HFFc6 (cell line): ENCODE measurements around the gene RIPPLY2. TPM values are rescaled to one million over a fixed set of nuclear protein-coding genes. Genes with fewer than 3 reads are reported as not detected.

ENCODE experiments used
- DNase-seq: peaks from one replicate; pipeline ENCODE4 v3.0.0-alpha.2; 2018
- H3K27ac Mint-ChIP-seq: 2 replicates; pipeline ENCODE4 v1.8.0; 2020; ENCODE audit warnings: mild to moderate bottlenecking, mixed read lengths
- H3K27me3 Mint-ChIP-seq: 2 replicates; pipeline ENCODE4 v1.8.0; 2021; ENCODE audit warnings: mild to moderate bottlenecking, moderate library complexity, mixed read lengths; ENCODE audit not compliant: insufficient read depth
- H3K36me3 Mint-ChIP-seq: 2 replicates; pipeline ENCODE4 v1.8.0; 2021; ENCODE audit warnings: low read depth, mixed read lengths
- H3K4me1 Mint-ChIP-seq: 2 replicates; pipeline ENCODE4 v1.8.0; 2020; ENCODE audit warnings: low read depth, mixed read lengths
- H3K4me3 Mint-ChIP-seq: 2 replicates; pipeline ENCODE4 v1.8.0; 2020; ENCODE audit warnings: mild to moderate bottlenecking, moderate library complexity, mixed read lengths
- H3K9me3 Mint-ChIP-seq: 2 replicates; pipeline ENCODE4 v1.8.0; 2020; ENCODE audit warnings: mild to moderate bottlenecking, mixed read lengths
- CTCF ChIP-seq: fragments of 200-600 bp; sonication (generic); IDR thresholded peaks from 2 replicates; pipeline ENCODE4 v1.5.0; 2021; ENCODE audit warnings: antibody characterized with exemption, mild to moderate bottlenecking
- total RNA-seq, 6 experiments: library from RNA; stranded (reverse); fragmentation: NEBNext Ultra II Directional; extraction: Animal tissue kit (Norgen Biotek cat#: 25700); gene quantifications; 2 replicates in 1 of 6; 3 replicates in 5 of 6; pipeline ENCODE4 v1.2.3, GENCODE V29; 2021

The RIPPLY2 gene
- total RNA-seq, 6 experiments from 2014 or later, result not detected

GRCh38 chr6:83905648-83906047, 52.5 kb downstream of the RIPPLY2 start:
- Mint-ChIP-seq H3K4me1 (peaks cover 37% of the 10 kb centered on the region), H3K4me3 (no peak overlapping the region), H3K36me3 (peaks cover 36% of the 10 kb centered on the region), H3K27ac (no peak overlapping the region), H3K9me3 (peaks cover 7% of the 10 kb centered on the region; the same call in 1 of the 2 replicates), H3K27me3 (no peaks in the 10 kb centered on the region)
- no peak for TF ChIP-seq CTCF
- DNase-seq, result no peak

Other genes with a start within 250 kb of the RIPPLY2 start
- gene SNAP91, start 144.3 kb upstream of the RIPPLY2 start, total RNA-seq, result not detected
- gene CYB5R4, start 6.3 kb downstream of the RIPPLY2 start, total RNA-seq, result 10 to 100 TPM; 11.6 to 18.6 (median 16.2) TPM
- under 1 TPM in 1 of 6 experiments, not detected in 5; 0.07 TPM for gene MRAP2, start 180.4 kb downstream of the RIPPLY2 start, total RNA-seq